ENCODE measurements around the gene HECW1. TPM values are rescaled to one million over a fixed set of nuclear protein-coding genes. Genes with fewer than 3 reads are reported as not detected.
"Not testable (repeated sequence)": the region's sequence is repeated elsewhere in the genome, so short reads cannot be mapped to it uniquely, and the experiment has no call there.

HECW1 gene
- total RNA-seq, 1 donor from 2014 or later = not detected

DNA sequence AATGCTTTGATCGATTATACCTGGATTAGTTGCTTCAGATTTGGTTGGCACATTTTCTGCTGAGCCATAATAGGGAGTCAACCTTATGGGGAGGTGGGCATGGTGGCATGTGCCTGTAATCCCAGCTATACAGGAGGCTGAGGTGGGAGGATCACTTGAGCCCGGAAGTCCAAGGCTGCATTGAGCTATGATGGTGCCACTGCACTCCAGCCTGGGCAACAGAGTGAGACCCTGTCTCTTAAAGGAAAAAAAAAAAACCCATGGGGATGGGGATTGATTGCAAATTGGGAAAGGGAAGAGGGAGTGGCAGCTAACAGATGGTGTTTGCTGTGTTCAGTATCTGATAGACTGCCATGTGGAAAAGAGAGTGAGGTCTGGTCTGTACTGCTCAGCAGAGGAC is 481.6 kb downstream of the HECW1 start:
- intact Hi-C loops (cut with micrococcal nuclease) = no loop called here

GRCh38 chr7:43596426-43596825 is 484.0 kb downstream of the HECW1 start:
- intact Hi-C loops (cut with micrococcal nuclease) = not testable (repeated sequence)

DNA sequence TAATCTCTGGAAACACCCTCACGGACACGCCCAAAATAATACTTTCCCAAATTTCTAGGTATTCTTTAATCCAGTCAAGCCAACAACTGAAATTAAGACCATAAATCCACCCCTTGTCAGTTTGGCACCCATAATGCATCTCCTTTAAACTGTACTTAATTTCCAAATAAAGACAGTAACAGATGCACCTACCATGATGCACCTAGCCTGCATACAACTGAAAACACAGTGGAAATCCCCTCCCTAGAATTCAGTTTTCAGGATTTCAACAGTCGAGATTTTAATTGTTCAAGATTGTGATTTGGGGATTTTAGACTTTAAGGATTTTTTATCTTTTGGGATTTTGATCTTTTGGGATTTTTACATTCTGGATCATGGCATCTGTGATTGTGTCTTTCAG is 487.6 kb downstream of the HECW1 start:
- intact Hi-C loops (cut with micrococcal nuclease) = no loop called here

- intact Hi-C loops (cut with micrococcal nuclease) = no loop called here
Observed at GRCh38 chr7:43602256-43602655, 489.8 kb downstream of the HECW1 start.

- intact Hi-C loops (cut with micrococcal nuclease) = no loop called here
Observed at GRCh38 chr7:43604251-43604650, 491.8 kb downstream of the HECW1 start.

- intact Hi-C loops (cut with micrococcal nuclease) = no loop called here
Observed at GRCh38 chr7:43609097-43609496, 496.6 kb downstream of the HECW1 start.

GRCh38 chr7:43612128-43612527 is 499.7 kb downstream of the HECW1 start:
- intact Hi-C loops (cut with micrococcal nuclease) = no loop called here

DNA sequence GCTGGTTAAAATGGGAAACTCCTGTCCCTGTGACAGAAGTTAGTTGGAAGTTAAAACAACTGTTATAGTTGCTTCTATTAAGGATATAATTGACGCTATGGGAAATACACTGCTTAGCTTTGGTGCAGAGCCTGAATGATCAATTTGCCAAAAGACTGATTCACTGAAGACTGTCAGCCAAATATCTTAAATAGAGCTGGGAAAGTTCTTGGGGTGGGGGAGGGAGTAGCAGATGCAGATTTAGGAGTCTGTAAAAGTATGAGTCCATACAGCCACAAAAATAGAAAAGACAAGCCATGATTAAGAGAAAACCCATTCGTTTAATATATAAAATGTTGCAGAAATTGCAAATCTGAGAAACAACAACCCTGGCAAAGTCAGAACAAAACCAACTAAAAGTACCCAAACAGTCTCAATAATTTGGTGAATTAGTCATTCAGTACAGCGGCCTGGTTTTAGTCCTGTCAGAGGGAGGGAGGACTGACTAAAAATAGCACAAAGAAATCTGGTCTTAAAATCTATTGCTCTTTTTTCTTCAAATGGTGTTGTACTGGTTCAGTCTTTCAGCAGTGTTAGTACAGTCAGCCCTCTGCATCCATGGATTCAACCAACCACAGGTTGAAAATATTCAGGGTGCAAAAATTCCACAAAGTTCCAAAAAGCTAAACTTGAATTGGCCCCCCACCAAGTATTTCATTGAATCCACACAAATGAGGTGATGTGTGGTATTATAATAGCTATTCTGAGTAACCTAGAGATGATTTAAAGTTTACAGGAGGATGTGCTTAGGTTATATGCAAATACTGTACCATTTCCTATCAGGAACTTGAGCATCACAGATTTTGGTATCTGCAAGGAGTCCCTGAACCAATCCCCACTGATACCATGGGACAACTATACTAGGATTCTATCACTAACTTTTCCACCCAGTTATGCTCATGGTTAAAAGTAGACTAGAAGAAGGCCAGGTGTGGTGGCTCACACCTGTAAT is 500.4 kb downstream of the HECW1 start:
- intact Hi-C loops (cut with micrococcal nuclease) = no loop called here

Other genes with a start within 250 kb of the HECW1 start
- 4.4 and 4.8 TPM in 2 replicates for gene C7orf25, start 200.6 kb upstream of the HECW1 start, total RNA-seq
- 149 and 154 TPM in 2 replicates for gene PSMA2, start 180.5 kb upstream of the HECW1 start, total RNA-seq
- gene MRPL32, start 180.3 kb upstream of the HECW1 start, total RNA-seq = 49.6 and 53.0 TPM in 2 replicates

Measured in T-helper 2 cell treated with Interferon-gamma antibody and Interleukin-4, amounts not matched to agents 100 ng/mL and 5 ng/mL, for 36 hours (primary cell).